ENCODE data around the gene SP3.

GRCh38 chr2:173982182-173982714 lies 17.1 kb upstream of the SP3 start:
- TF ChIP-seq CTCF (optimal IDR thresholded peaks at IDR 0.05 in 1 of 3, IDR thresholded peaks at IDR 0.05 in 1 of 3, conservative IDR thresholded peaks at IDR 0.05 in 1 of 3; ENCODE audit: extremely low read depth in 1 of 3, insufficient read depth in 2 of 3, low read length in 3 of 3) (no peak), EZH2 (IDR thresholded peaks at IDR 0.05; ENCODE audit: low read length) (no peak)

Data from keratinocyte (primary cell).